GM19438 (cell line): ENCODE data around the gene FAM47E.

Experiments
- ATAC-seq: cut with Tn5 transposase; IDR thresholded peaks from one replicate; pipeline ENCODE4 v1.9.1; 2021; ENCODE audit warnings: low read depth; ENCODE audit not compliant: unreplicated experiment

The FAM47E gene

GRCh38 chr4:76296286-76296820 is 44.8 kb downstream of the FAM47E start:
- ATAC-seq = no peak

- ATAC-seq = no peak
Observed at GRCh38 chr4:76298227-76298626, 46.7 kb downstream of the FAM47E start.

- no peak for ATAC-seq
Observed at GRCh38 chr4:76300012-76300411, 48.5 kb downstream of the FAM47E start.

GRCh38 chr4:76301068-76301774 is 49.7 kb downstream of the FAM47E start:
- ATAC-seq = peak; percentile 98

- ATAC-seq = no peak
Observed at GRCh38 chr4:76301775-76302162, 50.2 kb downstream of the FAM47E start.

GRCh38 chr4:76302826-76303438 is 51.4 kb downstream of the FAM47E start:
- no peak for ATAC-seq

GRCh38 chr4:76305033-76305687 is 53.6 kb downstream of the FAM47E start:
- ATAC-seq = no peak

- no peak for ATAC-seq
Observed at GRCh38 chr4:76305971-76306881, 54.7 kb downstream of the FAM47E start, which contains the start of gene STBD1. STBD1 (plus strand) TSS chr4:76306733; CDS start chr4:76306770, 37 bp downstream.

- no peak for ATAC-seq
Observed at GRCh38 chr4:76306882-76307659, 55.5 kb downstream of the FAM47E start.

GRCh38 chr4:76307660-76308014 is 56.1 kb downstream of the FAM47E start:
- ATAC-seq = no peak

- no peak for ATAC-seq
Observed at GRCh38 chr4:76308548-76308947, 57.0 kb downstream of the FAM47E start.

- no peak for ATAC-seq
Observed at GRCh38 chr4:76309939-76310550, 58.5 kb downstream of the FAM47E start.

GRCh38 chr4:76310683-76311082 is 59.2 kb downstream of the FAM47E start:
- no peak for ATAC-seq

- no peak for ATAC-seq
Observed at GRCh38 chr4:76311896-76312331, 60.4 kb downstream of the FAM47E start.

- no peak for ATAC-seq
Observed at GRCh38 chr4:76312457-76312856, 60.9 kb downstream of the FAM47E start.

- ATAC-seq = no peak
Observed at GRCh38 chr4:76313547-76313946, 62.0 kb downstream of the FAM47E start.

- no peak for ATAC-seq
Observed at GRCh38 chr4:76315267-76315918, 63.9 kb downstream of the FAM47E start.

GRCh38 chr4:76316131-76316530 is 64.6 kb downstream of the FAM47E start:
- no peak for ATAC-seq

GRCh38 chr4:76322236-76322635 is 70.7 kb downstream of the FAM47E start:
- no peak for ATAC-seq
